Upper lobe of left lung (tissue), 4 donors: ENCODE measurements around the gene FAM200C.

ENCODE experiments used
- CTCF ChIP-seq, 6 experiments: fragments of 450-650 bp in 4 of 6; fragments of 200-600 bp in 2 of 6; sonication (generic) in 2 of 6; IDR thresholded peaks; one replicate each; pipeline ENCODE4 v1.5.1; 2016 to 2019; ENCODE audit warnings: antibody characterized with exemption in 6 of 6
- EP300 ChIP-seq, 4 donors: sonication (generic); formaldehyde crosslinking; IDR thresholded peaks; one replicate each; pipeline ENCODE4 v1.5.1; 2017; ENCODE audit warnings: antibody characterized with exemption in 4 of 4, control low read depth in 2 of 4
- POLR2A ChIP-seq, 4 donors: fragments of 450-650 bp; IDR thresholded peaks; one replicate each; pipeline ENCODE4 v1.5.1; 2016 to 2017; ENCODE audit warnings: antibody characterized with exemption in 4 of 4, mild to moderate bottlenecking in 2 of 4
- POLR2AphosphoS5 ChIP-seq, 2 donors: sonication (generic); formaldehyde crosslinking; IDR thresholded peaks; one replicate each; pipeline ENCODE4 v1.5.1; 2017; ENCODE audit warnings: antibody characterized with exemption in 2 of 2

DNA sequence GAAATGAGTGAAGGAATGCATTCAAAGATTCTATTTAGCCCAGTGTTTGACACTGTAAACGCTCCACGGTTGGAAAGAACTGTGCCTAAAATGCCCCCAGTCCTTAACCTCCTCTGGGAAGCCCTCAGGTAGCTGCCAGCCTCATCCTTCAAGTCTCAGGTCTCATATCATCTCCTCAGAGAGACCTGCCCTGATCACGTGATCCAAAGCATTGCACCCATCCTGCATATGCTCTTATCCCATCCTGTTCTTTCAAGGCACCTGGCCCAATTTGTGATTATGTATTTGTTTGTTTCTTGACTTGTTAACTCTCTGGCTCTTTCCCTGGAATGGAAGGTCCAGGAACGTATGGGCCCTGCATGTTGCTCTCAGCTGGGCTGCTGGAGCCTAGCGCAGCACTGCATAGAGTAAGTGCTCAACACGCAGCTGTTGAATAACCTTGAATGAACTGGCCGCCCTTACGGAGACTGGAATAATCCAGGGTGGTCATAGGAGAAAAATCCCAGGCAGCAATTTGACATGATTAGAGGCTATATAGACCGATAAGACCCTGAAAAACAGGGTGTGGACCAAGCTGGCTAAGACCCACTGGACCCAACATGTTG, 38.1 kb downstream of the FAM200C start:
- TF ChIP-seq EP300 (IDR thresholded peaks at IDR 0.05) (no peak), POLR2AphosphoS5 (IDR thresholded peaks at IDR 0.05) (no peak), POLR2A (IDR thresholded peaks at IDR 0.05) (no peak), CTCF (IDR thresholded peaks at IDR 0.05) (no peak)
